GM19455 (cell line): ENCODE measurements around the gene MRPL49.
A peak's percentile ranks its signal among the peaks of the same experiment; 100 is the strongest.

Source experiments
- ATAC-seq: cut with Tn5 transposase; IDR thresholded peaks from one replicate; pipeline ENCODE4 v1.9.1; 2021; ENCODE audit not compliant: unreplicated experiment

Gene MRPL49

DNA sequence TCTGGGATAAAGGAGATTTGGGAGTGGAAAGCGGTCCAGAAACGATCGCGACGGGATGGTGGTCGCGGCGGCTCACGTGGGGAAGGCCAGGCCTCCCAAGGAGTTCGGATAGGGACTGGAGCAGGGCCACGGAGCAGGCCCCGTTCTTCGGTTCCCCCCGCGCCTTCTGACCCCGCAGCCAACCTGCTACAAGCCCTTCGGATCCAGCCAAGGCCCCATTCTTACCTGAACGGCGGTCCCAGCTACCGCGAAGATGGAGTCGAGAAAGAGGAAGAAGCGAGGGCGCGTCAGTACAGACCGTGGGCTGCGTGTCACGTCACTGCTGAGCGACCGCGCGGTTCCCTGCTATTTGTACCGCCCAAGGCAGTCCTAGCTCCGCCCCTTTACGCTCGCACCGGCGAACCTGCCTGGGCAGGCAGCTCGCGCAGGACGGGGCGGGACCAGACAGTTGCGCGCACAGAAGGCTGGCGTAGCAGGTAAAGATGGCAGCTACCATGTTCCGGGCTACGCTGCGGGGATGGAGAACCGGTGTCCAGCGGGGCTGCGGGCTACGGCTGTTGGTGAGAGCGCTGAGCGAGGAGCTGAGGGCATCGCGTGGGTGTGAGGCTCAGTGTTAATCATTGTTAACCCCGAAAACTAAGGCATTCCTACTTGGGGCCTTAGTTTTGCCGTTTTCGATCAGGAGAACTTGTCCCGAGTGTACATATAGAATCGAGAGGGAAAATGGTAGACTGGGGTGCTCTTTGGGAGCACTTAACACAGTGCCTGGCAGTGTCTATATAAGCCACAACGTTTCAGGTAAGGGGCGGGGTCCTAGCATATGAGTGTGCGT lies at the start of gene MRPL49, which contains the start of gene FAU:
TSS of gene MRPL49 (plus strand) at position 457 of the 832 bp plus-strand sequence. CDS start at position 483, 26 bp downstream.
TSS of gene FAU (minus strand) at position 270 of the 832 bp plus-strand sequence. CDS start 321 bp downstream, outside the sequence.
- peak; percentile 56 for ATAC-seq

DNA sequence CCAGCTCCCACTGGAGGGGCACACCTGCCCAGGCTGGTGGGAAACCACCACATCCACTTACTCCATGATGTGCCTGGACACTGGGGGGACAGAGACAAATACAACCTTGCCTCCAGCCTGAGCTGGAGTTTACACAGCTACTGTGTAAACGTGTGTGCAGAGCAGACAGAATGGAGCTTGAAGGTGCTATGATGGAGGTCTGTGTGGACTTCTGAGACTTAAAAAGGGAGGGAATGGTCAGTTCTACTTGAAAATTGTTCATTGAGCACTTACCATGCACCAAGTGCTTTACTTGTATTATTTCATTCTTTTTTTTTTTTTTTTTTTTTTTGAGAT lies 49.5 kb upstream of the MRPL49 start:
- ATAC-seq, result no peak

DNA sequence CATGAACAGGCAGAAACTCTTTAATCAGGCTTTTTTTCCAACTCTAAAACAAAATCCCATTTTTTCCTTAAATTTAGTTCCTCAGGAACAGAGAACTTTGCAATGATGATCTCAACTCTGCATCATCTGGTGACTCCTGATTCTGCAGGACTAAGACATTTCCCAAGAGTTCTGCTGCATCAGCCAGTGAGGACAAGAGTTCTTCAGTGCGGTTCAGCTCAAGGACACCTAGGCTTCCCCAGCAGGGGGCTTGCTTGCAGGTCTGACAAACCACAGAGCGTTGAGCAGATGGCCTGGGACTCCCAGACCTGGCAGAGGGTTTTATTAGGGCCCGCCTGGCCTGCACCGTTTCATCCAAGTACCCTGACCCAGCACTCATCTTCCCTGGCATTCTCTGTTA lies 44.7 kb upstream of the MRPL49 start:
- no peak for ATAC-seq

DNA sequence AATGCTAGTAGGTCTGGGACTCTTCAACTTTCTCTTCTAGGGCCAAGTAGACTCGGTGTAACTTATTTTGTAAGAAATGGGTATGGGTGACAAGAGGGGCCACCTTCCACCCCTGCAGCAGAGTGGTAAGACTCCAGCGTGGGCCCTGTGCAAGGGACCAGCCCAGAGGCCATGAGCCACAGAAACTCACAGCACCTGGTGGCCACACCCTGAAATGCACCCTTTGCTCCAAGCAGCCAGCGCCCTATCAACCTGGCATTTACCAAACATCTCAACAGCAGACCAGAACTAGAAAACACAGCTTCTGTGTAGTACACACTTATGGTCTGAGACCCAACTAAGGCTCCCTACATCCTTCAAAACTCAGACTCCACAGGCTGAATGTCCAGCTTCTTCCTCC lies 44.0 kb upstream of the MRPL49 start:
- ATAC-seq, result no peak

DNA sequence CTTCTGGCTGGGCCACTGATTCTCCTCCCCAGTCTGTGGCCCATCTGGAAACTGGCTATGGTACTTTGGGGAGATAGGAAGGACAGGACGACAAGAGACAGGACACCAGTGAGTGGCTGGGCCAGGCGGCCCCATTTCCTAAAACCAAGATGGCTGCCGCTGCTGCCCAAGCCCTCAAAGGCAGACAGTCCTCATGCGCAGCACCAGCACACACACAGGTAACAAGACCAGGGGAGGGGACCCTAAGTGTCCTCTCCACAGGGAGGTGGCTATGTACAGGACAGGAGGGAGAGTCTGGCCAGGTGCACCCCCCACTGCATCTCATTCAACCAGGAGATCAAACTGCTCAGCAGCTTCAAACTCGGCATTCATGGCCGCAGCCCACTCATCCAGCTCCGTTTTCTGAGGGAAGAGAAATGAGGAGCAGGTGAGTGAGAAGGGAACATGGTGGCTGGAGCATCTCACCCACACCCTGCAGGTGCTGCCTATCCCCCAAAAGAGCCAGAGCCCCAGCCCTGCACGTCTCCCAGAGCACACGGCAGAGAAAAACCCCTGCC lies 43.3 kb upstream of the MRPL49 start:
- no peak for ATAC-seq

DNA sequence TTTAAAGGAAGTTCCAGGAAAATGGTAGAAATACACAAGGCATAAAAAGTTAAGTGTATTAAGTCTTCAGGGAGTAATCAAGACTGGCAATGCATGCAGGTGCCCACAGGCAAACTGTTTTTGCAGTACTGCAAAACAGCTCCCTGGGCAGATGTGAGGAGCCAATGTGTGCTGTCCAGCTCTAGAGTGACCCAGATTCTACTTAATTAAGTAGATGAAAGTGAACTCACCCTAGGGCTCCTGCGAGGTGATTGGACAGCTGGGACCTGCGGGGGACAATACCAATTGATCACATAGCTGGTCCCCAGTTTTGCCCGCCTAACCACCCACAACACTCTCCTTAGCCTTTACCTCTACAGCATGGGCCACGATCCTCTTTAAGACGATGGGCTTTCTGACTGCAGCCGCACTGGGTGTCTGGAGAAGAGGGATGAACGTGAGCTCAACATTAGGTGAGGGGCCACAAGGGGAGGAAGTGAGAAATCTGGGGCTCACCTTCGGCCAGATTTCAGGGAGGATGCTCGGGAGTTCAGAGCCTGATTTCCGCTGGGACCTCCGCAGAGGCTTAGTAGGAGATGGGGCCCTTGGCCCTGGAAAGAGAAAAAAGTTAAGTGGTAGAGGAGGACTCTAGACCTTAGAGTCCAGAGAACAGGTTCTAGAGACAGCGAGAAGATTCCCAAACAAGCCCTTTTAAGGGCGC lies 38.8 kb upstream of the MRPL49 start:
- ATAC-seq, result peak; percentile 10

DNA sequence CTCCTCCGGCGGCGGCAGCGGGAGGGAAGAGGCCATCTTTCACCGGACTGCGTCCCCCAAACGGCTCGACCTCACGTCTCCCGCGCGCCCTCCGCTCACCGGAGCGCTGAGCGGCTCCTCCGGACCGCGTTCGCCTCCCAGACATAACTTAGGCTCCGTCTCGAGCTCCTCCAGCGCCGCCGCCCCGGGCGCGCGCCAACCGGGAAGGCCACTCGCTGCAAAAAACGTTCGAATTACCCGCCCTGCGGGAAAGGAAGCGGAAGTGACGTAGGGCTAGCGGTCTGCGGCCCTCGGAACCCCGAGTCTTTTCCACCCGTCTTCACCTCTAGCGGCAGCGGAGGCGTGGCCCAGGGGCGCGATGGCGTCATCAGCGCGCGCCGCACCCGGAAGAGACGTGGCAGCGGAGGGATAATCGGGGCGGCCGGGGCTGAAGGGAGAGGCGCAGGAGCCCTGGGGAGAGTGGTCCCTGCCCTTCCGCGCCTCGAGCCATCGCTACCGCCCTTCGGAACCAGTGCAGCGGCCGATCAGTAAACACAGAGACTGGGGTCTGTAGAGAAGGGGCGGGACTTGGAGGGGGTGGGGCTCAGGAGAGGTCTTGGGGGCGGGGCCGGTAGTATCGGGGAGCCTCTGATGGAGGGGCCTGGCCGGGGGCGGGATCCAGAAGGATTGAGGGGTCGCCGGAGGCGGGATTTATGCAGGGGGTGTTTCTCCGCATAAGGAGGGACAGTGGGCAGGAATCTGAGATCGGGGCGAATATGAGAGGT lies 38.1 kb upstream of the MRPL49 start, which contains the start of the genes CDCA5 and ZFPL1:
TSS of gene CDCA5 (minus strand) at position 207 of the 764 bp plus-strand sequence. CDS start at position 145, 62 bp downstream.
TSS of gene ZFPL1 (plus strand) at position 389 of the 764 bp plus-strand sequence. CDS start 477 bp downstream, outside the sequence.
- peak; percentile 85 for ATAC-seq

DNA sequence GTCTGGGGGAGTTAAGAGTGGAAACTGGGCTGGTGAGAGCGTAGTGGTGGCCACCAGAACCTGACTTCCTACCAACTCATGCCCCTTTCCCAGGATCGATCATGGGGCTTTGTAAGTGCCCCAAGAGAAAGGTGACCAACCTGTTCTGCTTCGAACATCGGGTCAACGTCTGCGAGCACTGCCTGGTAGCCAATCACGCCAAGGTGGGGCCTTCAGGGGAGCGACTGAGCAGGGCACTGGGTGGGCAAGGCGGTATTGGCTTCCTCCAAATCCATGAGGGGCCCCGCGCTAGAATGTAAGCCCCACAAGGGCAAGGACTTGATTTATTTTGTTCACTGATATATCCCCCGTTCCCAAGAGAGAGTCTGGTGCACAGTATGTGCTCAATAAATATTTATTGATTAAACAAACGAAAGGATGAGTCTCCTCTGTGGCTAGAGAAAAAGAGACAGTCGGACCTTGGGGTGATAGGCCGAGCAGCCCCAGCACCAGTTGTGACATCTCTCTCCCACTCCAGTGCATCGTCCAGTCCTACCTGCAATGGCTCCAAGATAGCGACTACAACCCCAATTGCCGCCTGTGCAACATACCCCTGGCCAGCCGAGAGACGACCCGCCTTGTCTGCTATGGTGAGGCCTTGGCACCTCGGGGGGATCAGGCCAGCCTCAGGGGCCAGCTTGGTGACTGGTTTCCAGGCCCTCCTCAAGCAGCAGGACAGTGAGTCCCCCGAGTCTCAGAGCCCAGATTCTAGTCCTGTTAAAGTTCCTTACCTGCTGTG lies 37.3 kb upstream of the MRPL49 start:
- ATAC-seq, result no peak

DNA sequence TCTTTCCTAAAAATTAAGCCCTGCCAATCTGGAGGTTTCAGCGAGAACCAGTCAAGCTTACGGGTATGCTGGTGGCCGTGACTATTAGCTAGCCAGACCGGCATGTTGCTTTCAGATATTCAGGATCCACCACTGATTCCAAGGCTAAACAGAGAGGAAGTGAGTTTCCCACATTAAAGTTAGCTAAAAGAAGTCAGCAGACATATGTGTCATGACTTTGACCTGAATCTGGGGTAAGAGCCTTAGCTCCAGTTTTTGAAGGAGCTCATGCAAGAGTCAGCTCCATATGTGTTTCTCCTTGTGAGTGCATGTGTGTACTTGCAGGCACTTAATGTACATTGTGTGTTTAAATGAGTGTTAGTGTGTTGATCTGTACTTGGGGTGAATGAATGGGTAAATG lies 36.7 kb upstream of the MRPL49 start:
- no peak for ATAC-seq

DNA sequence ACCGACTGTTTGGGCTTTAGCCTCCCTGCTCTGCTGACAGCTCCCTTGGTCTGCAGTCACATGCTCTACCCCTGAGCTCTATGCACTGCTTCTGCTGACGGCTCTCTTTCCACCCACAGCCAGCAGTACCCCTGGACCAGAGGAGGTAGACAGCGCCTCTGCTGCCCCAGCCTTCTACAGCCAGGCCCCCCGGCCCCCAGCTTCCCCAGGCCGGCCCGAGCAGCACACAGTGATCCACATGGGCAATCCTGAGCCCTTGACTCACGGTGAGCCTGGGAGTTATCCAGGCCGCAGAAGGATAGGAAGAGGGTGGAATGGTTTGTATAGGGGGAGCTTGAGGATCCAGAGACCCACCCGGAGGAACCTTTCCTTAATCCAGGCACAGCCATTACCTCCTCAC lies 35.3 kb upstream of the MRPL49 start:
- no peak for ATAC-seq

DNA sequence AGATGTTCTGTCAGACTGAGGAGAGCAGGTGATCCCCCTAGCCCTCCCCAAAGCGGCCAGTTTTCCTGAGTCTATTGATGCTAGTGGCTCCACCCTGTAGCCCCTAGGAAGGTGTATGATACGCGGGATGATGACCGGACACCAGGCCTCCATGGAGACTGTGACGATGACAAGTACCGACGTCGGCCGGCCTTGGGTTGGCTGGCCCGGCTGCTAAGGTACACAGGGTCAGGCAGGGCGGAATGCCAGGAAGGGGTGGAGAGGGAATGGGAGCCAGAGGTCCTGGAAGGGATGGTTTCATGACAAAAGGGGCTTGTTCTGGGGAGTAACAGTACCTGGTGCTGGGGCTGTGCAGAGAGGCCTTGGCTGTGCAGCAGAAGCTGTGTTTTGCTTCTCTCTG lies 34.9 kb upstream of the MRPL49 start:
- ATAC-seq, result no peak

DNA sequence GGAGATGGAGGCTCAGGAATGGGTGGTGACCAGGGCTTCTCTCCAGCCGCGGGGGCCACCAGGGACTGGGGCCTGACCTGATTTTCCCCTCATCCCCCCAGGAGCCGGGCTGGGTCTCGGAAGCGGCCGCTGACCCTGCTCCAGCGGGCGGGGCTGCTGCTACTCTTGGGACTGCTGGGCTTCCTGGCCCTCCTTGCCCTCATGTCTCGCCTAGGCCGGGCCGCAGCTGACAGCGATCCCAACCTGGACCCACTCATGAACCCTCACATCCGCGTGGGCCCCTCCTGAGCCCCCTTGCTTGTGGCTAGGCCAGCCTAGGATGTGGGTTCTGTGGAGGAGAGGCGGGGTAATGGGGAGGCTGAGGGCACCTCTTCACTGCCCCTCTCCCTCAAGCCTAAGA lies 34.3 kb upstream of the MRPL49 start:
- ATAC-seq, result no peak

DNA sequence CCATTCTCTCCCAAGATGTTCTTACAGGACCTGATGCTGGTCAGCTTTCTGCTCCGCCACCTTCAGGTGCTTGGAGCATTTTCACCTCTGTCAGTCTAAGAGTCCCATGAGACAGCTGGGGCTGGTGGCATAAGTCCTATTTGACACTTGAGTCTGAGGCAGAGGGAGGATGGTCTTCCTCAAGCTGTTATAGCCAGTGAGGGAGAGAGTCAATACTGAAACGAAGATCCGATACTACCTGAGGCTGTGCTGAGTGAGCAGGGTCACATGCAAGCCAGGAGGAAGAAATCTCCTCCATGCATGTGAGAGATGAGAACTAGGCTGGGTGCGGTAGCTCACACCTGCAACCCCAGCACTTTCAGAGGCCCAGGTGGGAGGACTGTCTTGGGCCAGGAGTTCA lies 32.5 kb upstream of the MRPL49 start:
- no peak for ATAC-seq

DNA sequence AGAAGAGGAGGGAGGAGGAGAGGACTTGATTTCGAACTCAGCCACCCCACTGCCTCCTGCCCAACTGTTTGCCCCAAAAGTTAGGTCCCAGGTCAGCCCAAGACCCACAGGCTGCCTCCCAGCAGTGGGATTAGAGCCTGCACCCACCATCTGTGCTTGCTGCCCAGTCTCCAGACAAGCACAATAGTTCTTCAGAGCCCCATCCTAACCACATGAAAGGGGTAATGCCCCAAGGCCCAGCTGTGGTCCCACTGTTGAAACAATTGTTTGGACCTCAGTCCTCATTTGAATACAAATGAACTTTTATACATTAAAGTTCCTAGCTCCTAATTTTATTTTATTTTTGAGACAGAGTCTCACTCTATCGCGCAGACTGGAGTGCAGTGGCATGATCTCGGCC lies 31.5 kb upstream of the MRPL49 start:
- ATAC-seq, result no peak

DNA sequence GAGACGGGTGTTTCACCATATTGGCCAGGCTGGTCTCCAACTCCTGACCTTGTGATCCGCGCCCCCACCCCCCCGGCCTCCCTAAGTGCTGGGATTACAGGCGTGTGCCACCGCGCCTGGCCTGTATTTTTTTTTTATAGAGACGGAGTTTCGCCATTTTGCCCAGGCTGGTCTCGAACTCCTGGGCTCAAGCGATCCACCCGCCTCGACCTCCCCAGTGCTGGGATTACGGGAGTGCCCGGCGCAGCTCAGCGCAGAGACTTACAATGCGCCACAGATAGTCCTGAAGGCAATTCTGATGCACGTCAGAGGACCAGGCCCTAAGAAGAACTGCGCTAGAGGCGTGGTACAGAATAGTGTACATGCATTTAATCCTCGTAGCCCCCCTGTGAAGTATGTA lies 26.7 kb upstream of the MRPL49 start:
- ATAC-seq, result no peak

DNA sequence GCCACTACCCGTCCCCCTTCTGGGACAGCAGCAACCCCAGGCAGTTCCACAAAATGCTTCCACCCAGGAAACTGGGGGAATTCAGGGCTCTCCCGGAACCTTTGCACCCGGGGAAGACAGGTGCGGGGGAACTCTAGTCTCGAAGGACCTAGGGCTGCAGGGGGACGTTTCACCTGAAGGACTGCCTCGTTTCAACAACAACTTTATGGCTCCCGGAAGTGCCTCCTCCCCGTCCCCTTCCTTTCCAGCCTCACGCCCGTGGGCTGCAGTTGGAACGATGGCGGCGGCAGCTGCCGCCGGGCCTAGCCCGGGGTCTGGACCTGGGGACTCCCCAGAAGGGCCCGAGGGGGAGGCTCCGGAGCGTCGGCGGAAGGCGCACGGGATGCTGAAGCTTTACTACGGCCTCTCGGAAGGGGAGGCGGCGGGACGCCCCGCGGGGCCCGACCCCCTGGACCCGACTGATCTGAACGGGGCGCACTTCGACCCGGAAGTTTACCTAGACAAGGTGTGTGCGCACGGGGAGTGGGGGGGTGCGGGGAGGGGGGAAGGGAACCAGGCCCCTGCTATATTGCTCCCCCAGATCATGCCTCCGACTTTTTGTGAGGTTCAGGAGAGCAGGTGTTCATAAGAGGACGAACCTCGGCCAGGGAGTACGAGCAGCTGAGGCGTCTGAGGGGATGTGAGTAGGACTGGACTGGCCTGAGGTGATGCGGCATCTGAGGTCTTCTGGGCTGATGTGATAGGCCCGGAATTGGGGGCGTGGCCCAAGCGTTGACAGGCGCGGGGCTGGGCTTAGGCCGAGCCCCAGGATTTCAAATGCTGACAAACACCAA lies 25.9 kb upstream of the MRPL49 start, which contains the start of gene VPS51:
TSS of gene VPS51 (plus strand) at position 241 of the 833 bp plus-strand sequence. CDS start at position 278, 37 bp downstream.
- ATAC-seq, result peak; percentile 79

DNA sequence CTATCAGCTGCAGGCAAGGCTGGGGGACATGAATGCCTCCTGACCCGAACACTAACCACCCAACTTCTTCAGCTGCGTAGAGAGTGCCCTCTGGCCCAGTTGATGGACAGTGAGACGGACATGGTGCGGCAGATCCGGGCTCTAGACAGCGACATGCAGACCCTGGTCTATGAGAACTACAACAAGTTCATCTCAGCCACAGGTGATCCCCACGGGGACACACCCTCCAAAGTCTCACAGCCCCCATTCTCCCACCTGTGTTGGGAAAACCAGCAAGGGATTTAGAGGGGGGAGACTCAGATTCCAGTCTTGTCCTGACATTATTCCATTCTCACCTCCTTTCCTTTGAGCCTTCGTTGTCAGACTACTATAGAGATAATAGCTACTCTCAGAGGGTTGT lies 25.2 kb upstream of the MRPL49 start:
- ATAC-seq, result no peak

DNA sequence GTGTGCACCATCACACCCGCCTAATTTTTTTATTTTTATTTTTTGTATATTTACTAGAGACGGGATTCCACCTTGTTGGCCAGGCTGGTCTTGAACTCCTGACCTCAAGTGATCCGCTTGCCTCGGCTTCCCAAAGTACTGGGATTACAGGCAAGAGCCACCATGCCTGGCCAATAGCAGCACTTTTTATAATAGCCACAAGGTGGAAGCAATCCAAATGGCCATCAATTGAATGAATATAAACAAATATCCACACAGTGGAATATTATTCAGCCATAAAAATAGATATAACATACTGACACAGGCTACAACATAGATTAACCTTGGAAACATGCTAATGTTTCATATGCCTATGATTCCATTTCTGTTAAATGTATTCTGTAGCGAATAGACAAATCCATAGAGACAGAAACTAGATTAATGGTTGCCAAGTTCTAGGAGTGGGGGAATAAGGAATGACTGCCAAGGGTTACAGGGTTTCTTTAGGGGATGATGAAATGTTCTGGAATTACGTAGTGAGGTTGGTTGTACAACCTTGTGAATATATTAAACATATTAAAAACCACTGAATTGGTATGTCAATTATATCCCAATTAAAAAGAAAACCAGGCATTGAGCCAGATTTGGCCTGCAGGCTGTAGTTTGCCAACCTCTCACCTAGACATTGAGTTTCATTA lies 21.3 kb upstream of the MRPL49 start:
- ATAC-seq, result no peak
